CD4-positive, alpha-beta T cell treated with Interleukin-17A for 4 hours (primary cell): Measurements from ENCODE around the gene LDLRAD4.
"Not testable (repeated sequence)": the region's sequence is repeated elsewhere in the genome, so short reads cannot be mapped to it uniquely, and the experiment has no call there.

Experiments used
- DNase-seq: peaks from one replicate; pipeline ENCODE4 v3.0.0-alpha.2; 2020; ENCODE audit warnings: mixed read lengths

LDLRAD4 gene

DNA sequence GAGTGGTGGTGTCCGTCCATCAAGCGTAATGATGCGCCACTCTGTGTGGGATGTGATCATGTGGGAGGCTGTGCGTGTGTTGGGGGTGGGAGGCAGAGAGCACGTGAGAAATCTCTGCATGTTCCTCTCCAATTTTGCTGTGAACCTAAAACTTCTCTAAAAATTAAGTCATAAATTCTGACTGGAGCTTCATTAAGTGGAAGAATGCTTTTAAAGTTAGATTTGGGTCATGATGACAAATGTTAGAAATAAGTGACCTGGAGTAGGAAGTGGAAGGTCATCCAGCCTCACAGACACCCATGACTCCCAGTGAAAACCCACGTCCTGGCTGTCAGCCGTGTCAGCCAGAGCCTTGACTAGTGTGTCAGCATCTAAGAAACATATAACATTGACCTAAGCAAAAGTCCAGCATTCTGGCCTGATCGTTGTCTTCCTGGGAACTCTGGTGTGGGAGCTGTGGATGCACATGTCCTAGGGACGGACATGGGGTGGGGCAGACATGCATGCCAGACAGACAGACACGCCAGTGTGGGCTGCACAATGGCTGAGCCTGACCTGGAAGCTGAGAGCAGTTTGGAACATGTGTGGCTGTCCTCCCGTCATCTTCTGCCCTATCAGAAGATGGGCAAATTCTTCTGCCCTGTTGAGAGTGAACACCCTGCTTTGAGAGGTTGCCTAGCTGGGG is 262.2 kb downstream of the LDLRAD4 start:
- no peak for DNase-seq

- no peak for DNase-seq
Observed at GRCh38 chr18:13481331-13481730, 262.8 kb downstream of the LDLRAD4 start.

DNA sequence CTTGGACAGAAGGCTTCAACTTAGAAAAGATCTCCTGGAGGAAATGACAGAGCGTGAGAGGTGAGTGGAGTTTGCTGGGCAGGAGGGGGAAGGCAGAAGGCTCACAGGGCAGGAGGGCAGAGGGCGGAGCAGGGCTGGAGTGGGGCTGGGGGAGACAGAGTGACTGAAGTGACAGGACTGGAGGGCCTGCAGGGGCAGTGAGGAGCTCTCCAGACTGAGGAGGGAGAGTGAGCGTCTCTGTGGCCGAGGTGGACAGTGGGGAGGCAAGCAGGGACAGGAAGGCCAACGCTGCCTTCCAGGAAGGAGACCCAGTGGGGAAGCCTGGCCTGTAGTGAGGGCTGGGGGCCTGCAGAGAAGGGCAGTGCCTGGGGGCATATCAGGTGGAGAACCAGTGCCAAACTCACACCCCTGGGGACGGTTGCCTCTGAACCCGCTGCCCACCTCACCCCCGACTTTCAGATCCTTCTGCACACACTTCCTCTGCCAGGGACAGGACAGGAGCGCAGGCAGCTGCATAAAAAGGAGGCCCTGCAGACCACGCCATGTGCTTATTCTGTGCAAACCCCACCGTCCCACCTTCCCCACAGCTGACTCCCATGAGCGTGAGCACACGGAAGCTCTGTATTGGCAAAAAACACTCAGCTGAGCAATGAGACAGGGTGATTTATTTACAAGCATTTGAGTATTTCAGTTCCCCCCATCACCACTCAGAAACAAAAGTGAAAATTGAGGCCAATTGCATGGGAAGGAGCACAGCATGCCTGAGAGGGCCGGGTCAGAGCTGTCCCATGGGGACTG is 263.5 kb downstream of the LDLRAD4 start:
- DNase-seq = no peak

DNA sequence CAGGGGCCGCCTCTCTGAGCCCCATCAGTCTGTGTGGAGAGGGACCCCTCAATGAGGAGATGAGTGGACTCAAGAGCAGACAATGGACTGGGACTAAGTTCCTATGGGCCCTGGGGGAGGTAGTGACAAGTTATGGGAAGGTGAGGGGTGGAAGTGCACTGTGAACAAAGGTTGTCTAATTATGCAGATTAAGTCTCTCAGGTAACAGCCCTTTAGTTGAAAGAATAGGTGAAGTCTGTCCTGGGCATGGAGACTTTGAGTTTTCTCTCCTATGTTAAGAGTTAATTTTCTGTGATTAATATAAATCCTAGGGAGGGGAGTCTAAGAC is 264.0 kb downstream of the LDLRAD4 start:
- DNase-seq = no peak

DNA sequence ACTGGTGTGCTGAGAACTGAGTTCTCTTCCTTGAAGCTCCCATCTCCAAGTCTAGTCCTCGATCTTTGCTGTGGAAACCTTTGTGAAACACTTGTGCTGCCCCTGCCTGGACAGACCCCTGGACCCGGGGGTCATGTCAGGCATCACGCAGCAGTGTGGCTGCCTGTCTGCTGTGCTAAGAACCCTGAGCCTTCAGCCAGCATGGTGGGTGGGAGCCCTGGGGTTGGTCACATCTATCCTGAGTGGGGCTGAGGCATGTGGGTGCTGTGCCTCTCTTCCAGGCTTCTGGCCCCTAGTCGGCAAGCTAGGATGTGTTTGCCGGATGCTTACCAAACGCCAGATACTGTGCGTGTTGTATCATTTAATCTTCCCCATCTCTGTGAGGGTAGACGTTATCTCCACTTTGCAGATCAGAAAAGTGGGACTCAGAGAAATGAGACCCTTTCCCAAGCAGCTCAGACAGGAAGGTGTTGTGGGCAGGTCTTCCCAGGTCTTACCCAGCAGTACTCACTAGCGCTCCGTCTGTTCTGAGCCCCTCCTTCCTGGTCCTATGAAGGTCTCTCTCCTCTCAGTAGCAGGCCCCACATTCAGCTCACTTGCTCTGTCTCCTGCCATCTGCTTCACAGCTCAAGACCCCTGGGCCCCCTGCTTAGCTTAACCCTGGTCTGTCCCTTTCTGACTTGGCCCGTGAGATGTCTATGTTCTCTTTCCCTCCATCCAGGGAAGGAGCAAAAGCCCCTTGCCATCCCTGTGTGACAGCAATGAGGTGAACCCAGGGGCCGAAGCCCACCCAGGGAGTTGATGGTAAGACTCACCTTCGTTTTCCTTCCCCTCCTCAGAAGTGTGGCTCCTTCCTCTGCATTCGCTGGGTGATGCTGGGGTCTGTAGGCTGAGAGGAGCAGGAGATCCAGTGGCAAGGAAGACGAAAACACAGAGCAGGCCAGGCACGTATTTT is 265.0 kb downstream of the LDLRAD4 start:
- DNase-seq = no peak

GRCh38 chr18:13485182-13485581 is 266.6 kb downstream of the LDLRAD4 start:
- DNase-seq = no peak

DNA sequence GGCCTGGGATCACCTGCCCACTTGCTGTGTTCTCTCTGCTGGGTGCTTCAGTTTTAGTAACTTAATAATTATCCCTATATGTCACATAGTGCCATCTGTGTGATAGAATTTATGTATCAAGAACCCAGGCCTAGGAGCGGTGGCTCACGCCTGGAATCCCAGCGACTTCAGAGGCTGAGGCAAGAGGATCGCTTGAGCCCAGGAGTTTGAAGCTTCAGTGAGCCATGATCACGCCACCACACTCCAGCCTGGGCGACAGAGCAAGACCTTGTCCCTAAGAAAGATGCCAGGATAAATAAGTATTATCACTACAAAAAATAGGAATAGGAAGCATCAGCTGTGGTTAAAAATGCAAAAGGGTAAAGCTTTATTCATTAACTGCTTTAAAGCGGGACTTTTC is 267.0 kb downstream of the LDLRAD4 start:
- DNase-seq = no peak

DNA sequence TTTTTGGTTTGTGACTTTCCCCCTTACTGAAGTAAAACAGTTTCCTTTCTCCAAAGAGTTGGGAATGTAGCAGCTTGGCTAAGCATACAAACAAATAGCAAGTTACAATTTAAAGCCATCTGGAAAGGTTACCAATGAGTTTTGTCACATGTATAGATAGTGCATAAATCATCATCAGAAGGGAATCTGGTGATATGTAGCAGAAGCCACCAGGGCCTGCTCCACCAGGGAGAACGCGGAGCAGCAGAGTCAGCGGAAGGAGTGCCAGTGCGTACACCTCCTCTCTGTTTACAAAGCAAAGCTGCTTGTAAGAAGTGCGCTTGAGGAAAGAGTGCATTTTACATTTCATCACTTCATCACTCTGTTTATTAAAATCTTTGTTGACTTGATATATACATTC is 267.7 kb downstream of the LDLRAD4 start:
- DNase-seq = no peak

DNA sequence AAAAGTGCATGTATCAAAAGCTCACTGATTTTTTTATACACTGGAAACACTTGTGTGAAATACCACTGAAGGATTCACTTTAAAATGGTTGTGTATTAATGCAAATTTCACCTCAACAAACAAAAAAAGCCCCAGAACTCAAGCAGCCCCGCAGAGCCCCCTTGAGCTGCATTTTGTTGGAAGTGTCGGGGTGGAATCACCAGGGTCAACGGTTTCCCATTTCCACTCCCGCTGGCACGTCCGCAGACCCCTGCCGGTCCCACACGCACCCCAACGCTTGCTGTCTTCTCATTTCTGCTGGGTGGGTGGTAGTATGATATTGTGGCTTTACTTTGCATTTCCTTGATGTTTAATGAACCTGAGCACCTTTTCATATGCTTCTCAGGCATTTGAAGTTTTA is 268.1 kb downstream of the LDLRAD4 start:
- DNase-seq = no peak

DNA sequence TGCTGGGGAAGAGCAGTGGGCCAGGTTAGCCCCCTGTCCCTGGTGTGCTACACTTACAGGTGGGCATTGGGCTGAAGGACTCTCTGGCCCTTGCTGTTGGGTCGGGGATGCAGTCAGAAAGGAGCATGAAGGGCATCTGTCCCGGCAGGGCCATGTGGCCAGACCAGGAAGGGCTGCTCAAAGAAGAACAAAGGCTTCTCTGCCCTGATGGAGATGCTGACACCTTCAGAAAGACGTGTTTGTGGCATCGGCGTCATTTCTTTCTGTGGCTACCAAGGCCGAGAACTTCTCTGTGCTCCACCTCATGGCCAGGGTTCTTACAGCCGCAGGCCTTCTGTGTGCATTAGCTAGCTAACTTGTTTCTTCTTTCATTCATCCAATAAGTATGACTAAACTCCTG is 268.7 kb downstream of the LDLRAD4 start:
- DNase-seq = no peak

DNA sequence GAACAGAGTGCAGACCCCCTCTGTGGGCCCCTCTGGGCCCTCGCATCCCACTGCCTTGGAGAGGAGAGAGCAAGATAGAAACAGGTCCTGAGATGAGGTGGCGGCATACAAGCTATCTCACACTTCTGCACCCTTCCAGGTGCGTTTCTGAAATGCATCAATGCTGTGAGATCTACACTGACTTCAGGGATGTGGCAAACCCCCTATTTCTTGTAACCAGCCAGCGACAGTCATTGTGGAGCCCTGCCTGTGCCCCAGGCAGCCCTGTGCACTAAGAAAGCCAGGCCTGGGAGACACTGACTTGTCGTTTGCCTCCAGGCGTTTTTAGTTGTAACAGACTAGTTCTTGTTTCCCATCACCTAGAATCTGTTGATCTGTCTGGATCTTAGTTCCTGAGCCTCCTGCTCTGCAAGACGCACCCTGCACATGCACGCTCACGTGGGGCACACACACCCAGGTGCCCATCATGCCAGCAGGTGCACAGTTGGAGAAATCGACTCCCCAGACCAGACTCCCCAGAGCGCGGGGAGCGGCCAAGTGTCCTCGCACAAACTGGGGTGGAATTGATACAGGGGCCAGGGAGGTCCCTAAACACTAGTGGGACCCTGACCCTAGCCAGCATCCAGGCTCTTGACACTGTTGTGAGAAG is 269.8 kb downstream of the LDLRAD4 start:
- no peak for DNase-seq

GRCh38 chr18:13489303-13489702 is 270.7 kb downstream of the LDLRAD4 start:
- DNase-seq = not testable (repeated sequence)

DNA sequence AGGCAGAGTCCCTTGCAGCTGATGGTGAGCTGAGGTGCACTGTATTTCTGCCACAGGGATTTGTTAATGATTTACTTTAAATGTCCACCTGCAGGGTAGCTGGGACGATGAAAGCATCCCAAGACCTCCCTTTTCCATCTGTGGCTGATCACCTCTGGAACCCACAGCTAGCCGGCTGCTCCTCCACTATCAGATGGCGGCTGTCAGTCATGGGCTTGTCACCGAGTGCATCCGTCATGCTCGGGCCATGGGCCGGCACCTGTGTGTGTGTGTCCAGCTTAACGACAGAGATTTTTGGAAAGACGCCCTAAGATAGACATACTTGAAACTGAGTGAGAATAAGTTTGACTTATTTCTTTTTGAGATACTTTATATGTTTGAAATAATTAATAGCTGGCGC is 272.6 kb downstream of the LDLRAD4 start:
- no peak for DNase-seq

DNA sequence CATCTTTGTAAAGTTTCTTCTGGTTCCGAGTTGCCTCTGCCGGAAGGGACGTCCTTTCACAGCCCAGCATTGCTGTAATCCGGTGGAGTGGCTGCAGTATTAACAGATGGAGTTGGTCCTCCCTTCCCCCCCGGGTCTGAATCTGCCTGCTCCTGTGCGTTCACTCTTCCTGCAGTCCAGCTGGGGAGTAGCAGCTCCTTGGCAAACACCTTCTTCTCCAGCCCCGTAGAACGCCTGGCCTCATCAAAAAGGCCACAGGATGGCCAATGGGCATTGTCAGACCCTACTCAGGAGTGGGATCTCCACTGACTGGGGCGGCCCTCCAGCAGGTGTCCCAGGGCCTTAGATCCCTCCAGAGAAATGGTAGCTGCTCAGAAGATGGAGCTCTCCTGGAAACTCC is 273.8 kb downstream of the LDLRAD4 start:
- DNase-seq = no peak

DNA sequence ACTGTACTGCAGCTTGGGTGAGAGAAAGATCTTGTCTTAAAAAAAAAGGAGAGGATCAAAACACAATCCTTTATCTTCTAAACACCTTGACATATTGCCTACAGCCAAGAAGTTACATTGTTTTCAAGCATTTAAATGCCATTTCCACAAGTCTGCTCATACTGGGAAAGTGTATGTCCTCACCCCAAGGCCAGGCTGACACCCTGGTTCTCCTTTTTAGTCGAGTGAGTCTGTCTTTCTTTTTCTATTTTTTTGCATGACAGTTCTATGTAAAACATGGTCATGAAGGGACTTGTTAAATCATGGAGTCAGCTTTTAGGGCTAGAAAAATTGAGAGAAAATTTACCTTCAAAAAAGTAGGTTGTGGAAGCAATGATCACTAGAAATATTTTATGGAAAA is 274.5 kb downstream of the LDLRAD4 start:
- DNase-seq = no peak

- DNase-seq = no peak
Observed at GRCh38 chr18:13493725-13494124, 275.2 kb downstream of the LDLRAD4 start.

GRCh38 chr18:13494871-13495445 is 276.4 kb downstream of the LDLRAD4 start:
- no peak for DNase-seq

- DNase-seq = no peak
Observed at GRCh38 chr18:13495961-13496360, 277.4 kb downstream of the LDLRAD4 start.

DNA sequence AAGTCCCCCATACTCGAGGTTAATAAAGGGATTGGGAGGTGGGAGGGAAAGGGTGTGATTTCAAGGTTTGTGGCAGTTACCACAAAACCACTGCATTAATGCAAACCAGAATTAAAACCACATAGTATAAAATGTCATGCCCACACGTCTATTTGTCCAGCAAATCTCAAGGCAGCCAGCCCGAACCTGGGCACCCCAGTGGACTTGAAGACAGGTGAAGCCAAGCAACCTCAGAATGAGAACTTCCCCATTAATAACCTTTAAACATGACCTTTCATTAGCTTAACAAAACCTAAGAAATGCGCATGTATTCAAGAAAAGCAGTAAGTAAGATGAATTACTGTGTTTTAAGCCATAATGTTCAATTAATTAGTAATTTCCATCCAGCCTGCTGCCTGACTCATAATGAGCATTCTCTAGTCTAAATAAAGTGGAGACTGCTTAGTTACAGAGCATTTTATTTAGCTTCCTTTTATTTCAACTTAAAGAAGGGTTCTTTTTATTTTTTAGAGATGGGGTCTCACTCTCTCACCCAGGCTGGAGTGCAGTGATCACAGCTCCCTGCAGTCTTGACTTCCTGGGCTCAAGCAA is 278.2 kb downstream of the LDLRAD4 start:
- no peak for DNase-seq

DNA sequence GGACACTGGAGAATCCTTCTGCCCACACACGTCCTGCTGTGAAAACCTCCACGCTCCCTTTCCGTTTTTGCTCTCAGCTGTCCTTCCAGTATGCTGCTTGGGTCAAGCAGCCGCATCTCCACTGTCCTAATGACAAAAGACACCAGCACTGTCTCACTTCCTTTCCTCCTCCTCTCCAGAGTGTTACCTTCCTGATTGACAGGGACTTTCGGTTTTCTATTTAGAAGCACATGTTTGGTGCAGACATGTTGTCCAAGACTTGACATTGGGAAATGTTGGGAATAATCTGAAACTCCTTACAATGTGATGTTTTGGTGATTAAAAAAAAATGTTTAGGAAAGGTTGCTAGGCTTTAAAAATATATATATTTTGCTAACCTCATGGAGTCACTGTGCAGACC is 281.2 kb downstream of the LDLRAD4 start:
- DNase-seq = no peak

DNA sequence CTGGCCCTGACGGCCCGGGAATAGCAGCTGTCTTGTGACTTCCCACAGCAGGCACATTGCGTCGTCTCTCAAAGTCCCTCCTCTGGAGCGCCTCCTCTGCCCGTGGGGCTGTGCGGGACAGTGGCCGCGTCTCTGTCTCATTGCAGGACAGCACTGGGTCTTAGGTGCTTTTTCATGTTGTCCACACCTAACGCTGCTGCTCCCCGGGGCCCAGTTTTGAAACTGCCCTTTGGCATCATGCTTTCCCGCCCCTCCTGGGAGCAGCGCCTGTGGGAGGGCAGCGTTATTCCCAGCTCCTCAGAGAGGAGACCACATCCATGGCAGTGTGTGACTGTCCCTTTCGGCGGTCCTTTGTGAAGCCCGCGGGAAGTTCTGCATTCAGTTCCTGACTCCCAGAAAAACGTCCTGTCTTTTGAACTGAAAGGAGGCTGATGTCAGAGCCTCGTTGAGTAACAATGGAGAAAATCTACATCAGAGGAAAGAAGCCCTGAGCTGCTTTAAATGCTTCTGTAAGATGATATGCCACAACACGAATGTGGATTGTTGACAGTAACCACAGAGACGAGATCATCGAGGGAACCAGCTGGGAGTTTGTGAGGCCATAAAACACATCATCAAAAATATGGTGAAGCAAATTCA is 281.8 kb downstream of the LDLRAD4 start:
- DNase-seq = no peak
